Prostate gland (tissue), 2 donors: ENCODE data around the gene ARFGAP2. TPM values are rescaled to one million over a fixed set of nuclear protein-coding genes. Genes with fewer than 3 reads are reported as not detected.

Experiments used
- DNase-seq: peaks from one replicate; pipeline ENCODE4 v3.0.0-alpha.2; 2019; ENCODE audit warnings: low spot score
- H3K27ac ChIP-seq, 2 donors: fragments of 200-600 bp; sonication (generic); 2 replicates each; pipeline ENCODE4 v1.5.1; 2017 to 2019
- H3K27me3 ChIP-seq: fragments of 200-600 bp; sonication (generic); replicated peaks from 2 replicates; pipeline ENCODE4 v1.5.1; 2019; ENCODE audit not compliant: insufficient read depth
- H3K36me3 ChIP-seq, 2 donors: fragments of 200-600 bp; sonication (generic); 1 replicate in 1 of 2; 2 replicates in 1 of 2; pipeline versions ENCODE4 v1.5.1 to v1.8.1; 2017 to 2019
- H3K4me1 ChIP-seq: fragments of 200-600 bp; sonication (generic); replicated peaks from 2 replicates; pipeline ENCODE4 v1.5.1; 2019
- H3K4me3 ChIP-seq, 2 donors: fragments of 200-600 bp; sonication (generic); 2 replicates each; pipeline ENCODE4 v1.5.1; 2017 to 2019
- H3K9me3 ChIP-seq: fragments of 200-600 bp; sonication (generic); 2 replicates; pipeline ENCODE4 v1.5.1; 2017
- POLR2A ChIP-seq: fragments of 450-650 bp; IDR thresholded peaks from one replicate; pipeline ENCODE4 v1.6.1; 2016; ENCODE audit warnings: antibody characterized with exemption, mild to moderate bottlenecking
- POLR2AphosphoS5 ChIP-seq: sonication (generic); formaldehyde crosslinking; IDR thresholded peaks from one replicate; pipeline ENCODE4 v1.6.1; 2017; ENCODE audit warnings: antibody characterized with exemption
- WGBS: methylation state at CpG from one replicate; pipeline ENCODE4 v1.1.5; 2018; 5-methylcytosine and 5-hydroxymethylcytosine counted together
- intact Hi-C: fragments of 100-400 bp; cut with DNase I; formaldehyde crosslinking; loops from one replicate; pipeline ENCODE4 v1.14.2; 2022
- total RNA-seq, 2 donors: library from RNA; depleted of rRNA; stranded (reverse); fragments of >200 nt; gene quantifications; one replicate each; pipeline ENCODE4 v1.1.0, GENCODE V29; 2016
- TF ChIP-seq, protein P1 (sequence below), 4 experiments: fragments of 200-600 bp in 2 of 4; fragments of 450-650 bp in 2 of 4; sonication (generic) in 2 of 4; IDR thresholded peaks; 1 replicate in 3 of 4; 2 replicates in 1 of 4; pipeline ENCODE4 v1.5.1; 2016 to 2019; ENCODE audit warnings: antibody characterized with exemption in 4 of 4, mild to moderate bottlenecking in 2 of 4, moderate library complexity in 2 of 4

ARFGAP2 gene
- total RNA-seq, 2 donors from 2014 or later, result 111 to 146 TPM

GRCh38 chr11:47160753-47161133 is 15.9 kb downstream of the ARFGAP2 start:
- Histone ChIP-seq H3K9me3 (no peaks in the 10 kb centered on the region), H3K36me3 (peaks cover 0 to 8% of the 10 kb centered on the region in 2 donors), H3K4me1 (no peaks in the 10 kb centered on the region), H3K27ac (no peak overlapping the region), H3K4me3 (no peak overlapping the region), H3K27me3 (no peaks in the 10 kb centered on the region)
- no peak for DNase-seq
- intact Hi-C loops, result no loop called here
- TF ChIP-seq, protein P1, sequence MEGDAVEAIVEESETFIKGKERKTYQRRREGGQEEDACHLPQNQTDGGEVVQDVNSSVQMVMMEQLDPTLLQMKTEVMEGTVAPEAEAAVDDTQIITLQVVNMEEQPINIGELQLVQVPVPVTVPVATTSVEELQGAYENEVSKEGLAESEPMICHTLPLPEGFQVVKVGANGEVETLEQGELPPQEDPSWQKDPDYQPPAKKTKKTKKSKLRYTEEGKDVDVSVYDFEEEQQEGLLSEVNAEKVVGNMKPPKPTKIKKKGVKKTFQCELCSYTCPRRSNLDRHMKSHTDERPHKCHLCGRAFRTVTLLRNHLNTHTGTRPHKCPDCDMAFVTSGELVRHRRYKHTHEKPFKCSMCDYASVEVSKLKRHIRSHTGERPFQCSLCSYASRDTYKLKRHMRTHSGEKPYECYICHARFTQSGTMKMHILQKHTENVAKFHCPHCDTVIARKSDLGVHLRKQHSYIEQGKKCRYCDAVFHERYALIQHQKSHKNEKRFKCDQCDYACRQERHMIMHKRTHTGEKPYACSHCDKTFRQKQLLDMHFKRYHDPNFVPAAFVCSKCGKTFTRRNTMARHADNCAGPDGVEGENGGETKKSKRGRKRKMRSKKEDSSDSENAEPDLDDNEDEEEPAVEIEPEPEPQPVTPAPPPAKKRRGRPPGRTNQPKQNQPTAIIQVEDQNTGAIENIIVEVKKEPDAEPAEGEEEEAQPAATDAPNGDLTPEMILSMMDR (IDR thresholded peaks at IDR 0.05), result no peak
- TF ChIP-seq POLR2A (no peak), POLR2AphosphoS5 (no peak)
- WGBS, result 96% methylated on average over 5 of the region's 5 CpGs

DNA sequence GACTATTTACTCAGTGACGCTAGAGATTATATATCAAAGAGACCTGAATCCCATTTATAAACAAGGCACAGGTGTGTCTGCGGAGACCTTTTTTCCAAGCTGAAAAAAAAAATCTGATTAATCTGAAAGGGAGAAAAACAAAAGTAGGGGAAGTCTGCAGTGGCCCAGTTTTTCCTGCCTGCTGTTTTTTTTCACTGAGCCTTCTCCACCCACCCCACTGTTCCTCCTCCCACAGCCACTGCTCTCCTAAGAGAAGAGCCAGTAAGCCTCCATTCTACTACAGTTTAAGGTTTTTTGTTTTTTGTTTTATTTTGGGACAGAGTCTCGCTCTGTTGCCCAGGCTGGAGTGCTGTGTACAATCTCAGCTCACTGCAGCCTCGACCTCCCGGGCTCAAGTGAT is 18.4 kb downstream of the ARFGAP2 start:
- H3K27me3 ChIP-seq, result no peaks in the 10 kb centered on the region
- no peaks in the 10 kb centered on the region for H3K9me3 ChIP-seq
- TF ChIP-seq POLR2A (no peak), POLR2AphosphoS5 (no peak)
- TF ChIP-seq, protein P1 (IDR thresholded peaks at IDR 0.05), result no peak
- H3K4me3 ChIP-seq, result no peak overlapping the region
- DNase-seq, result no peak
- no peak overlapping the region for H3K27ac ChIP-seq
- WGBS, result 77% methylated on average over 5 of the region's 5 CpGs
- no peaks in the 10 kb centered on the region for H3K4me1 ChIP-seq
- H3K36me3 ChIP-seq, result no peaks in the 10 kb centered on the region
- intact Hi-C loops, result no loop called here

- 84% methylated on average over 8 of the region's 8 CpGs for whole genome bisulfite sequencing
- intact Hi-C loops, result no loop called here
- TF ChIP-seq, protein P1 (IDR thresholded peaks at IDR 0.05), result no peak
- TF ChIP-seq POLR2AphosphoS5, result no peak
- TF ChIP-seq POLR2A, result no peak
Observed at GRCh38 chr11:47157805-47158204, 18.9 kb downstream of the ARFGAP2 start.

DNA sequence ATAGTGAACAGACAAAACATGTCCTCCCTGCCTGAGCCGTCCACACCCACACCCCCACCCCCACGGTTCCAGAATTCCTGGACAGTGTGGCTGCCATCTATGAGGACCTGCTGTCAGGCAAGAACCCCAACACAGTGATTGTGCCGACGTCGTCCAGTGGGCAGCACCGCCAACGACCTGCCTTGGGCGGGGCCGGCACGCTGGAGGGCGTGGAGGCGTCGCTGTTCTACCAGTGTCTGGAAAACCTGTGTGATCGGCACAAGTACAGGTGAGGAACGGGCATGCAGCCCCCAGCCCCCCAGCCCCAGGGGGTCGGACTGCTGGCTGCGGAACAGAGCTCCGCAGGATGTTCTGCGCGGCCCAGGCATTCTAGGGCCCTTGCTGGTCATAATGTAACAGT is 19.7 kb downstream of the ARFGAP2 start:
- H3K4me3 ChIP-seq, result no peak overlapping the region
- no peaks in the 10 kb centered on the region for H3K4me1 ChIP-seq
- H3K27me3 ChIP-seq, result no peaks in the 10 kb centered on the region
- no peak overlapping the region for H3K27ac ChIP-seq
- TF ChIP-seq, protein P1 (IDR thresholded peaks at IDR 0.05), result no peak
- TF ChIP-seq POLR2A (no peak), POLR2AphosphoS5 (no peak)
- H3K9me3 ChIP-seq, result no peaks in the 10 kb centered on the region
- WGBS, result 73% methylated on average over 20 of the region's 20 CpGs
- DNase-seq, result no peak
- H3K36me3 ChIP-seq, result no peaks in the 10 kb centered on the region
- intact Hi-C loops, result no loop called here

More at GRCh38 chr11:47157805-47158204, 18.9 kb downstream of the ARFGAP2 start:
- Histone ChIP-seq H3K36me3 (no peaks in the 10 kb centered on the region), H3K27me3 (no peaks in the 10 kb centered on the region), H3K4me3 (no peak overlapping the region), H3K27ac (no peak overlapping the region), H3K9me3 (no peaks in the 10 kb centered on the region), H3K4me1 (no peaks in the 10 kb centered on the region)
- DNase-seq, result no peak

GRCh38 chr11:47156333-47156732 is 20.3 kb downstream of the ARFGAP2 start:
- Histone ChIP-seq H3K4me1 (no peaks in the 10 kb centered on the region), H3K27ac (no peak overlapping the region), H3K36me3 (no peaks in the 10 kb centered on the region), H3K9me3 (no peaks in the 10 kb centered on the region), H3K27me3 (no peaks in the 10 kb centered on the region), H3K4me3 (no peak overlapping the region)
- WGBS, result 87% methylated on average over 6 of the region's 6 CpGs
- DNase-seq, result no peak
- TF ChIP-seq, protein P1 (IDR thresholded peaks at IDR 0.05), result no peak
- no peak for TF ChIP-seq POLR2A
- TF ChIP-seq POLR2AphosphoS5, result no peak
- intact Hi-C loops, result no loop called here
